AG04449 (cell line): ENCODE measurements around the gene C1QA.

Source experiments
- CTCF ChIA-PET: fragments of 350-600 bp; formaldehyde crosslinking; extraction: SDS; loops from one replicate; lab custom pipeline; 2021; ENCODE audit warnings: antibody characterized with exemption; lab: Yijun Ruan, JAX
- POLR2A ChIA-PET: fragments of 400-600, 350-600 bp; formaldehyde crosslinking; extraction: SDS; loops from one replicate; lab custom pipeline; 2020; ENCODE audit warnings: antibody characterized with exemption, inconsistent platforms; lab: Yijun Ruan, JAX
- DNase-seq: peaks from one replicate; pipeline ENCODE4 v3.0.0-alpha.2; 2010; ENCODE audit warnings: low read depth, low spot score
- H3K4me3 ChIP-seq: 2 replicates; pipeline ENCODE4 v1.5.1; 2011; ENCODE audit warnings: low read depth, mild to moderate bottlenecking, control low read depth, low read length
- CTCF ChIP-seq: IDR thresholded peaks from one replicate; pipeline ENCODE4 v1.5.1; 2011; ENCODE audit warnings: mild to moderate bottlenecking, moderate library complexity, low read length, control low read depth, inconsistent platforms; ENCODE audit not compliant: insufficient read depth; ENCODE audit errors: missing control alignments

Gene C1QA

GRCh38 chr1:22609291-22609690 is 27.1 kb upstream of the C1QA start:
- H3K4me3 ChIP-seq = no peak overlapping the region
- POLR2A ChIA-PET = no interaction called here
- CTCF ChIA-PET = no interaction called here
- DNase-seq = no peak
- no peak for TF ChIP-seq CTCF

- POLR2A ChIA-PET = no interaction called here
Observed at GRCh38 chr1:22611530-22611947, 24.9 kb upstream of the C1QA start.

GRCh38 chr1:22612671-22613571 is 23.5 kb upstream of the C1QA start:
- ChIA-PET POLR2A (no interaction called here), CTCF (interaction anchor here (1.0 to 1.3 kb wide), 2 partner anchors 29 to 192 kb away, joined by 3 to 4 read pairs; no protein-coding TSS in a partner anchor)
- no peak for DNase-seq
- no peak overlapping the region for H3K4me3 ChIP-seq
- no peak for TF ChIP-seq CTCF

More at GRCh38 chr1:22611530-22611947, 24.9 kb upstream of the C1QA start:
- TF ChIP-seq CTCF = no peak
- H3K4me3 ChIP-seq = no peak overlapping the region
- CTCF ChIA-PET = interaction anchor here (1.0 kb wide), 1 partner anchor 191 kb away, joined by 4 read pairs; no protein-coding TSS in a partner anchor
- peak; percentile 5 for DNase-seq

GRCh38 chr1:22613572-22613918 is 22.9 kb upstream of the C1QA start:
- no peak for TF ChIP-seq CTCF
- no peak overlapping the region for H3K4me3 ChIP-seq
- ChIA-PET CTCF (no interaction called here), POLR2A (no interaction called here)
- no peak for DNase-seq

GRCh38 chr1:22613951-22614350 is 22.5 kb upstream of the C1QA start:
- H3K4me3 ChIP-seq = no peak overlapping the region
- DNase-seq = no peak
- no peak for TF ChIP-seq CTCF
- CTCF ChIA-PET = no interaction called here
- POLR2A ChIA-PET = no interaction called here

- no peak for DNase-seq
- POLR2A ChIA-PET = no interaction called here
- CTCF ChIA-PET = interaction anchor here (0.8 kb wide), 1 partner anchor 199 kb away, joined by 3 read pairs; no protein-coding TSS in a partner anchor
- no peak overlapping the region for H3K4me3 ChIP-seq
- no peak for TF ChIP-seq CTCF
Observed at GRCh38 chr1:22615886-22616285, 20.5 kb upstream of the C1QA start.
